GM10248 (cell line): ENCODE measurements around the gene SIGLEC6.
A peak's percentile ranks its signal among the peaks of the same experiment; 100 is the strongest.
"Not testable (repeated sequence)": the region's sequence is repeated elsewhere in the genome, so short reads cannot be mapped to it uniquely, and the experiment has no call there.

ENCODE experiments used
- CTCF ChIA-PET: fragments of 300-600 bp; sonication (Branson Sonifier 250); formaldehyde crosslinking; extraction: SDS; loops from one replicate; lab custom pipeline; 2021; ENCODE audit warnings: antibody characterized with exemption; lab: Yijun Ruan, JAX
- POLR2A ChIA-PET: fragments of 350-650 bp; sonication (Branson Sonifier 250); formaldehyde crosslinking; extraction: SDS; loops from one replicate; lab custom pipeline; 2020; ENCODE audit warnings: antibody characterized with exemption; lab: Yijun Ruan, JAX
- DNase-seq: peaks from one replicate; pipeline ENCODE4 v3.0.0; 2012; ENCODE audit errors: extremely low spot score
- CTCF ChIP-seq: IDR thresholded peaks from 2 replicates; pipeline ENCODE4 v1.5.1; 2012; ENCODE audit warnings: mild to moderate bottlenecking, low read depth; ENCODE audit errors: extremely low read depth, missing control alignments, control extremely low read depth

The SIGLEC6 gene

GRCh38 chr19:51501594-51502263 lies 29.7 kb downstream of the SIGLEC6 start, which contains the start of gene SIGLEC12:
SIGLEC12 (minus strand) TSS chr19:51501800; CDS start chr19:51501733, 67 bp downstream.
- DNase-seq: peak; percentile 39
- CTCF ChIA-PET: no interaction called here
- TF ChIP-seq CTCF: no peak
- POLR2A ChIA-PET: no interaction called here

- POLR2A ChIA-PET: not testable (repeated sequence)
Measured at GRCh38 chr19:51500931-51501330, 30.5 kb downstream of the SIGLEC6 start.

GRCh38 chr19:51497666-51498065 lies 33.8 kb downstream of the SIGLEC6 start:
- POLR2A ChIA-PET: no interaction called here
- DNase-seq: no peak
- TF ChIP-seq CTCF: no peak
- CTCF ChIA-PET: interaction anchor here (1.9 kb wide), 1 partner anchor 25 kb away, joined by 5 read pairs; no protein-coding TSS in a partner anchor

More at GRCh38 chr19:51500931-51501330, 30.5 kb downstream of the SIGLEC6 start:
- CTCF ChIA-PET, DNase-seq: not testable (repeated sequence)

- ChIA-PET CTCF (no interaction called here), POLR2A (no interaction called here)
- no peak for DNase-seq
- TF ChIP-seq CTCF: no peak
Measured at GRCh38 chr19:51493776-51494175, 37.7 kb downstream of the SIGLEC6 start.

- TF ChIP-seq CTCF: no peak
- no peak for DNase-seq
- CTCF ChIA-PET: no interaction called here
- POLR2A ChIA-PET: no interaction called here
Measured at GRCh38 chr19:51491586-51491985, 39.9 kb downstream of the SIGLEC6 start.

GRCh38 chr19:51490676-51491075 lies 40.8 kb downstream of the SIGLEC6 start:
- POLR2A ChIA-PET: no interaction called here
- no peak for DNase-seq
- CTCF ChIA-PET: no interaction called here
- no peak for TF ChIP-seq CTCF

GRCh38 chr19:51489113-51489512 lies 42.4 kb downstream of the SIGLEC6 start:
- DNase-seq: no peak
- ChIA-PET CTCF (interaction anchor here (1.4 to 2.5 kb wide), 2 partner anchors 16 to 26 kb away, joined by 3 to 13 read pairs; no protein-coding TSS in a partner anchor), POLR2A (no interaction called here)
- TF ChIP-seq CTCF: no peak
